Measurements from ENCODE around the gene CDH4.

GRCh38 chr20:61953037-61954021 is 701.3 kb downstream of the CDH4 start:
- TF ChIP-seq CTCF (IDR thresholded peaks at IDR 0.05) (no peak), POLR2A (IDR thresholded peaks at IDR 0.05) (no peak)
